ENCODE results near the gene ALDH7A1. TPM values are rescaled to one million over a fixed set of nuclear protein-coding genes. Genes with fewer than 3 reads are reported as not detected.
A peak's percentile ranks its signal among the peaks of the same experiment; 100 is the strongest.

Gene ALDH7A1
- total and polyA plus RNA-seq, 11 donors = 12.3 to 67.6 (median 30.9) TPM

GRCh38 chr5:126513302-126513701, 81.7 kb downstream of the ALDH7A1 start:
- ATAC-seq (no peak), DNase-seq (no peak)
- H3K27me3 ChIP-seq = no peaks in the 10 kb centered on the region
- H3K4me3 ChIP-seq = no peak overlapping the region
- H3K27ac ChIP-seq = peak overlapping the region in 3 of 12 donors; percentile 34 to 43 (median 39)
- intact Hi-C loops (cut with DNase I) = no loop called here
- H3K9me3 ChIP-seq = no peaks in the 10 kb centered on the region
- WGBS, 4 donors = 87 to 91% (median 90%) methylated on average over 2 of the region's 2 CpGs
- H3K36me3 ChIP-seq = no peaks in the 10 kb centered on the region
- peaks cover 0 to 26% (median 12%) of the 10 kb centered on the region in 12 donors for H3K4me1 ChIP-seq
- no peak for TF ChIP-seq POLR2A (IDR thresholded peaks at IDR 0.05)
- TF ChIP-seq CTCF (IDR thresholded peaks at IDR 0.05) = no peak

- Histone ChIP-seq H3K36me3 (no peaks in the 10 kb centered on the region), H3K4me3 (no peak overlapping the region), H3K9me3 (no peaks in the 10 kb centered on the region), H3K4me1 (peaks cover 0 to 31% (median 13%) of the 10 kb centered on the region in 12 donors), H3K27me3 (no peaks in the 10 kb centered on the region), H3K27ac (peak overlapping the region in 1 of 12 donors; percentile 21)
- TF ChIP-seq POLR2A (IDR thresholded peaks at IDR 0.05) = no peak
- no peak for TF ChIP-seq CTCF (IDR thresholded peaks at IDR 0.05)
- intact Hi-C loops (cut with DNase I) = no loop called here
- ATAC-seq (no peak), DNase-seq (no peak)
- 95 to 99% (median 96%) methylated on average over 3 of the region's 3 CpGs for WGBS, 4 donors
Measured at GRCh38 chr5:126512451-126512850, 82.6 kb downstream of the ALDH7A1 start.

GRCh38 chr5:126511961-126512360, 83.1 kb downstream of the ALDH7A1 start:
- Histone ChIP-seq H3K36me3 (no peaks in the 10 kb centered on the region), H3K4me3 (no peak overlapping the region), H3K27ac (peak overlapping the region in 1 of 12 donors; percentile 21), H3K27me3 (no peaks in the 10 kb centered on the region), H3K9me3 (no peaks in the 10 kb centered on the region), H3K4me1 (peaks cover 0 to 31% (median 13%) of the 10 kb centered on the region in 12 donors)
- WGBS, 4 donors = 80 to 100% (median 97%) methylated on average over 1 of the region's 1 CpG
- ATAC-seq (no peak), DNase-seq (no peak)
- intact Hi-C loops (cut with DNase I) = no loop called here
- TF ChIP-seq CTCF (IDR thresholded peaks at IDR 0.05) = no peak
- TF ChIP-seq POLR2A (IDR thresholded peaks at IDR 0.05) = no peak

GRCh38 chr5:126509339-126509738, 85.7 kb downstream of the ALDH7A1 start:
- ATAC-seq (peak in 3 of 4 donors; percentile 6 to 39 (median 23)), DNase-seq (no peak)
- no peaks in the 10 kb centered on the region for H3K36me3 ChIP-seq
- H3K9me3 ChIP-seq = no peaks in the 10 kb centered on the region
- H3K27ac ChIP-seq = peak overlapping the region in 10 of 12 donors; percentile 0 to 87 (median 57)
- intact Hi-C loops (cut with DNase I) = no loop called here
- no peaks in the 10 kb centered on the region for H3K27me3 ChIP-seq
- peaks cover 0 to 32% (median 8%) of the 10 kb centered on the region in 12 donors for H3K4me1 ChIP-seq
- TF ChIP-seq CTCF (IDR thresholded peaks at IDR 0.05) = no peak
- no peak for TF ChIP-seq POLR2A (IDR thresholded peaks at IDR 0.05)
- no peak overlapping the region for H3K4me3 ChIP-seq
- 73 to 83% (median 74%) methylated on average over 5 of the region's 5 CpGs for WGBS, 4 donors
